ENCODE results near the gene PSMD6. TPM values are rescaled to one million over a fixed set of nuclear protein-coding genes. Genes with fewer than 3 reads are reported as not detected.

The PSMD6 gene
- total and polyA plus RNA-seq, 11 donors, result 60.1 to 128 (median 82.5) TPM

DNA sequence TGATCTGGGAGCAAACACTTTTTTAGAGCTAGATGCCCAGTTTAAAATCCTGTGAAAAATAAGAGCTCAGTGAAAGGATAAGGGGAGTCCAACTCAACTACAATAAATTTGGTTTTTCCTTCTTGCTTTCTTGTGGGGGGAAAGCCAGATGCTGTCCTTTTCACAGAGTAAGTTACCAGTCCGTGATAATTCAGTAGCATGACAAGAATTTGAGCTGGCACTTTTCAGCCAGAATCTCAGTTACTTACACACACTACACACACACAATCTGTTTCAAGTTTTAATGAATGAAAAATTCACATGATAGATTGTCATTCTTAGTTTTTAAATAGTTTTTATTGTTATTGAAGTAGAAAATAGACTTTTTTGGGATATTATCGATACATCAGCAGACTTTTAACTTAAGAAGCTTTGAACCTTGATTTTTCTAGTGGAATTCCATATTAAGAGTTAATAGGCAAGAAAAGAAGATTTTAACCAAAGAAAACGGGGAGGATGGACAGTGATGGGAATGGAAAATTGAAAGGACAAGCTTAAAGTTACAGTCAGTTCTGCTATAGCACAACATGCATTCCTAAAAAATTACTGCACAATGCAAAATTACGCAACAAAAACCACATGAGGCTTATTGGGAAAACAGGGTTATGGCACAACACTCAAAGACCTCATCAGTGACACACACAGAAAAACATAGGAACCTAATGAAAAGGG lies 47.0 kb downstream of the PSMD6 start:
- Histone ChIP-seq H3K4me1 (peaks cover 0 to 88% (median 25%) of the 10 kb centered on the region in 12 donors), H3K36me3 (peaks cover 0 to 26% (median 15%) of the 10 kb centered on the region in 9 donors), H3K27ac (peak overlapping the region in 6 of 12 donors; percentile 1 to 69 (median 30)), H3K4me3 (no peak overlapping the region), H3K9me3 (no peaks in the 10 kb centered on the region), H3K27me3 (no peaks in the 10 kb centered on the region)
- TF ChIP-seq, protein P1, sequence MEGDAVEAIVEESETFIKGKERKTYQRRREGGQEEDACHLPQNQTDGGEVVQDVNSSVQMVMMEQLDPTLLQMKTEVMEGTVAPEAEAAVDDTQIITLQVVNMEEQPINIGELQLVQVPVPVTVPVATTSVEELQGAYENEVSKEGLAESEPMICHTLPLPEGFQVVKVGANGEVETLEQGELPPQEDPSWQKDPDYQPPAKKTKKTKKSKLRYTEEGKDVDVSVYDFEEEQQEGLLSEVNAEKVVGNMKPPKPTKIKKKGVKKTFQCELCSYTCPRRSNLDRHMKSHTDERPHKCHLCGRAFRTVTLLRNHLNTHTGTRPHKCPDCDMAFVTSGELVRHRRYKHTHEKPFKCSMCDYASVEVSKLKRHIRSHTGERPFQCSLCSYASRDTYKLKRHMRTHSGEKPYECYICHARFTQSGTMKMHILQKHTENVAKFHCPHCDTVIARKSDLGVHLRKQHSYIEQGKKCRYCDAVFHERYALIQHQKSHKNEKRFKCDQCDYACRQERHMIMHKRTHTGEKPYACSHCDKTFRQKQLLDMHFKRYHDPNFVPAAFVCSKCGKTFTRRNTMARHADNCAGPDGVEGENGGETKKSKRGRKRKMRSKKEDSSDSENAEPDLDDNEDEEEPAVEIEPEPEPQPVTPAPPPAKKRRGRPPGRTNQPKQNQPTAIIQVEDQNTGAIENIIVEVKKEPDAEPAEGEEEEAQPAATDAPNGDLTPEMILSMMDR (IDR thresholded peaks at IDR 0.05), result no peak
- no peak for TF ChIP-seq POLR2A (IDR thresholded peaks at IDR 0.05)
- peak; percentile 40 to 77 (median 58) for ATAC-seq
- 80 to 87% (median 83%) methylated on average over 4 of the region's 4 CpGs for WGBS, 4 donors
- intact Hi-C loops (cut with DNase I), result loop anchor here in 1 of 10 donors (10.0 kb wide), 1 partner anchor 62 kb away; the partner anchor contains the start of gene SCAANT1
- no peak for DNase-seq

DNA sequence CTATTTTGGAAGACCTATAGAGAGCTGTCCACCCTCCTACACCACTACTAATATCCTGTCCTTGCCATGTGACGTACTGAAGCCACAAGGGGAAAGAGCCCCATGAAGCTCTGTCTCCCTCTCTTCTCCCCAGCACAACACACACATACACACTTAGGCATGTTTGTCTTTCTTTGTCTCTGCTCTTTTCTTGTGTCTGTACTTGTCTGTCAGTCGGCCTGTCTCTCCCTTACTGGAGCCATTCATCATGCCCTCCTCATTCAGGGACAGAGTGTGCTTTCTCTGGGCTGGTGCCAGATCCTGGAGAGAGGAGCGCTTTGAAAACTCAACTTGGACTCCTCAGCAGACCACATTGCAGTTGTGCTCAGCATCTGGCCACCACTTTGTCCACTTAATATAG lies 47.6 kb downstream of the PSMD6 start:
- peak in 4 of 5 donors; percentile 52 to 77 (median 66) for DNase-seq

DNA sequence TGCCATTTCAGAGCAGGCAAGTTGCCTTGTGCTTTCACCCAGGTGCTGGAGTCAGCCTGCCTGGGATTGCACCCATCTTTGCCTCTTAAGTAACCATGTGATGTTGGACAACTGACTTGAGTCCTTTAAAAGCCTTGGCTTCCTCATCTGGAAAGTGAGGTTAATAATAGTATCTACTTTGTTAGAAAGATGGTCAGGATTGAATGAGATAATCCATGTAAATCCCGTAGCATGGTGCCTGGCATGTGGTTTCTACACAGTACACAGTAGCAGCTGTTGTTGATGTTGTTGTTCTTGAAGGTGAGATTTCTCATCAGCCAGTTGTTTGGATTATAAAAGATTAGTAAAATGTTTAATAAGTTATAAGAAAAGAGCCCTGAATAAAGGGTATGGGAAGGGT lies 48.8 kb downstream of the PSMD6 start:
- DNase-seq, result no peak
- intact Hi-C loops (cut with DNase I), result loop anchor here in 1 of 10 donors (10.0 kb wide), 1 partner anchor 60 kb away; the partner anchor contains the start of gene SCAANT1
- 80 to 87% (median 82%) methylated on average over 1 of the region's 1 CpG for WGBS, 4 donors

More for the DNA sequence above, 47.6 kb downstream of the PSMD6 start:
- Histone ChIP-seq H3K27ac (peak overlapping the region in 4 of 12 donors; percentile 3 to 69 (median 16)), H3K36me3 (peaks cover 0 to 21% (median 9%) of the 10 kb centered on the region in 9 donors), H3K9me3 (no peaks in the 10 kb centered on the region), H3K4me3 (no peak overlapping the region), H3K27me3 (no peaks in the 10 kb centered on the region), H3K4me1 (peaks cover 0 to 88% (median 30%) of the 10 kb centered on the region in 12 donors)
- 27 to 46% (median 33%) methylated on average over 3 of the region's 3 CpGs for WGBS, 4 donors
- intact Hi-C loops (cut with DNase I), result loop anchor here in 1 of 10 donors (10.0 kb wide), 1 partner anchor 61 kb away; the partner anchor contains the start of gene SCAANT1
- ATAC-seq, result peak; percentile 56 to 85 (median 78)
- TF ChIP-seq POLR2A (IDR thresholded peaks at IDR 0.05), result no peak
- TF ChIP-seq, protein P1 (IDR thresholded peaks at IDR 0.05), result no peak

More for the DNA sequence above, 48.8 kb downstream of the PSMD6 start:
- no peak overlapping the region for H3K4me3 ChIP-seq
- ATAC-seq, result no peak
- H3K9me3 ChIP-seq, result no peaks in the 10 kb centered on the region
- TF ChIP-seq, protein P1 (IDR thresholded peaks at IDR 0.05), result no peak
- TF ChIP-seq POLR2A (IDR thresholded peaks at IDR 0.05), result no peak
- no peaks in the 10 kb centered on the region for H3K27me3 ChIP-seq
- no peak overlapping the region for H3K27ac ChIP-seq
- H3K36me3 ChIP-seq, result peaks cover 0 to 10% (median 0%) of the 10 kb centered on the region in 9 donors
- H3K4me1 ChIP-seq, result peaks cover 0 to 93% (median 41%) of the 10 kb centered on the region in 12 donors
